VCaP (cell line): Measurements from ENCODE around the gene CACNA1I.

Source experiments
- H3K27ac ChIP-seq: fragments of 450-650 bp; 2 replicates; pipeline ENCODE4 v1.5.1; 2017
- TF ChIP-seq, protein P1 (sequence below): fragments of 450-650 bp; conservative IDR thresholded peaks from 2 replicates; pipeline ENCODE4 v1.5.1; 2017; ENCODE audit warnings: mild to moderate bottlenecking, moderate library complexity

CACNA1I gene

DNA sequence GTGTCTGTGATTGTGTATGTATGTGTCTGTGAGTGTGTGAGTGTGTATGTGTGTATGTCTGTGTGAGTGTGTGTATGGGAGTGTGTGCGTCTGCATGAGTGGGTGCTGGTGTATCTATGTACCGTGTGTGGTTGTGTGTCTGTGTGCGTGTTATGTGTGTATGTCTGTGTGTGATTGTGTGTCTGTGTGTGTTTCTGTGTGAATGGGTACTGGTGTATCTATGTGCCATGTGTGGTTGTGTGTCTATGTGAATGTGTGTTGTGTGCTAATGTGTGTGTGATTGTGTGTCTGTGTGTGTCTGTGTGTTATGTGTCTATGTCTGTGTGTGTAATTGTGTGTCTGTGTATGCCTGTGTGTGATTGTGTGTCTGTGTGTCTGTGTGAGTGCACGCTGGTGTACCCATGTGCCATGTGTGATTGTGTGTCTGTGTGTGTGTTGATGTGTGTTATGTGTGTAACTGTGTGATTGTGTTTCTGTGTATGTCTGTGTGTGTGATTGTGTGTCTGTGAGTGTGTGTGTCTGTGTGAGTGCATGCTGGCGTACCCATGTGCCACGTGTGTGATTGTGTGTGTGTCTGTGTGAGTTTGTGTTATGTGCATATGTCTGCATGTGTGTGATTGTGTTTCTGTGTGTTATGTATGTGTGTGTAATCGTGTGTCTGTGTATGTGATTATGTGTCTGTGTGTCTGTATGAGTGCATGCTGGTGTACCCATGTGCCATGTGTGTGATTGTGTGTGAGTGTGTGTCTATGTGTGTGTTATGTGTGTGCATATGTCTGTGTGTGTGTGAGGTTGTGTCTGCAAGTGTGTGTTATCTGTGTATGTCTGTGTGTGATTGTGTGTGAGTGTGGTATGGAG is 6.8 kb upstream of the CACNA1I start:
- H3K27ac ChIP-seq, result no peak overlapping the region
- TF ChIP-seq, protein P1, sequence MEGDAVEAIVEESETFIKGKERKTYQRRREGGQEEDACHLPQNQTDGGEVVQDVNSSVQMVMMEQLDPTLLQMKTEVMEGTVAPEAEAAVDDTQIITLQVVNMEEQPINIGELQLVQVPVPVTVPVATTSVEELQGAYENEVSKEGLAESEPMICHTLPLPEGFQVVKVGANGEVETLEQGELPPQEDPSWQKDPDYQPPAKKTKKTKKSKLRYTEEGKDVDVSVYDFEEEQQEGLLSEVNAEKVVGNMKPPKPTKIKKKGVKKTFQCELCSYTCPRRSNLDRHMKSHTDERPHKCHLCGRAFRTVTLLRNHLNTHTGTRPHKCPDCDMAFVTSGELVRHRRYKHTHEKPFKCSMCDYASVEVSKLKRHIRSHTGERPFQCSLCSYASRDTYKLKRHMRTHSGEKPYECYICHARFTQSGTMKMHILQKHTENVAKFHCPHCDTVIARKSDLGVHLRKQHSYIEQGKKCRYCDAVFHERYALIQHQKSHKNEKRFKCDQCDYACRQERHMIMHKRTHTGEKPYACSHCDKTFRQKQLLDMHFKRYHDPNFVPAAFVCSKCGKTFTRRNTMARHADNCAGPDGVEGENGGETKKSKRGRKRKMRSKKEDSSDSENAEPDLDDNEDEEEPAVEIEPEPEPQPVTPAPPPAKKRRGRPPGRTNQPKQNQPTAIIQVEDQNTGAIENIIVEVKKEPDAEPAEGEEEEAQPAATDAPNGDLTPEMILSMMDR, result no peak

DNA sequence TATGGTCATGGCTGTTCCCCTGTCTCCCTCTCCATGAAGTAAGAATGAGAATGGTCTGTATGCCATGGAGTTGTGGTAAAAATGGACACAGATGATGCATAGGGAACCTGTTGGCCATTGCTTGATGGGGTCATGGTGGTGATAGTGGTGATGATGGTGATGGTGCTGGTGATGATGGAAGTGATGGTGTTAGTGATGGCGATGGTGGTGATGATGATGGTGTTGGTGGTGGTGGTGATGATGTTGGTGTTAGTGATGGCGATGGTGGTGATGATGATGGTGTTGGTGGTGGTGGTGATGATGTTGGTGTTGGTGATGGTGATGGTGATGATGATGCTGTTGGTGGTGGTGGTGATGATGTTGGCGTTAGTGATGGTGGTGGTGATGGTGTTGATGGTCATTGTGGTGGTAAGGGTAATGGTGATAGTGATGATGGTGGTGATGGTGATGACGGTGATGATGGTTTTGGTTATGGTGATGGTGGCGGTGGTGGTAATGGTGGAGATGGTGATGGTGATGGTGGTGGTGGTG is 5.1 kb upstream of the CACNA1I start:
- TF ChIP-seq, protein P1, result no peak
- no peak overlapping the region for H3K27ac ChIP-seq

DNA sequence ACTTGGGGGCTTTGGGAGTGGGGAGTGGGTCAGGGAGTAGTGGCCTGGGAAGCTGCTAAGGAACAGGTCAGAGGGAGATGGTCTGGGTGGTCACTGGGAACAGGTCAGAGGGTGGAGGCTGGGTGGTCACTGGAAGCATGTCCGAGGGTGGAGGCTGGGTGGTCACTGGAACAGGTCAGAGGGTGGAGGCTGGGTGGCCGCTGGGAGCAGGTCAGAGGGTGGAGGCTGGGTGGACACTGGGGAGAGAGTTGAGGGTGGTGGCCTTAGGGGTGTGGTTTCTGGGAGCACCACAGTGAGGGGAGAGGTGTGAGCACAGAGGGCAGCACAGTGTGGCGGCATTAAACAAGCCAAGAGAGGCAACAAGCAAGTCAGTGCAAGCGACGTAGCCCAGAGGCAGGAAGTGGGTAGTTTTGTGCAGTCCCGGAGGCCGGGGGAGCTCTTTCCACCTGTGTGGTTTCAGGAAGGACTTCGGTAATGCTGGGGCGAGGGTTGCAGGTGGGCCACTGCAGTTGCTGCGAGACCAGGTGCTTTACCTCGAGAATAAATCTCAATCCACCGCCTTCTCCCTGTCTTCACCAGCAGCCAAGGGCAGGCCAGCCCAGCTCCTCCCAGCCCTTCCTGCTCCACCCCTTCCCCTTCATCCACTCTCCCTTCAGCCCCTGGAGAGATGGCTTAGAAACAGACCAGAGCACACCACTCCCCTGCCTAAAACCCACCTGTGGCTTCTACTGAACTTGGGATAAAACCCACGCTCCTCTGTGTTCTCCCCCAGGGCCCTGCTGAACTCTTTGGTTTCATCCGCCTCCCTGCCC is 3.2 kb upstream of the CACNA1I start:
- TF ChIP-seq, protein P1, result no peak
- no peak overlapping the region for H3K27ac ChIP-seq

DNA sequence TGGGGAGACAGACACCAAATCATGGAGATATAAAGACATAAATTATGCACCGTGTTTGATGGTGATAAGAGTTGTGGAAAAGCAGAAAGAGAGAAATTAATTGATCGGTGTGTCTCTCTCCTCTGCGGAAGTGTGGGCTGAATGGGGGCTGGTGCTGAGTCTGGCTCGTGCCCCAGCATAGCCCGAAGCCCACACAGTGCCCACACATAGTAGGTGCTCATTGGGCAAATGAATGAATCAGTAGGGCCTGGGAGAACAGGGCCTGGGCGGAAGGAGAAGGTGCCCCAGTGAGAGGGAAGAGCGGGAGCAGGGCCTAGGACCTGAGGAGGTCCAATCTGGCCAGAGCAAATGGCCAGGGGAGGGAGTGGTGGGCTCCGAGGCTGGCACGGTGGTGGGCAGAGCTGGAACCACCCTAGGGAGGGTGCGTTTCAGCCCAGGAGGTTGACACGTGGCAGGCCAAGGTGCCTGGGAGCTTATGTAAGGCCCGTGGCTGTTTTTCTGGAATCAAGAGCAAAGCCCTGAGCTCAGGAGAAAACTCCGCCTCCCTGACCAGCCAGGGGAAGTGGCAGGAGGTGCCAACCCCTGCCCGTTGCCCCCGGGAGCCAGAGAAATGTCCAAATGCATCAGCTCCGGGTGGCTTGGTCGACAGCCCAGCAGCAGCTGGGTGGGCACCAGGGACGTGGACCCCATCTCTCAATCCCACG is 2.1 kb upstream of the CACNA1I start:
- TF ChIP-seq, protein P1, result no peak
- H3K27ac ChIP-seq, result no peak overlapping the region

DNA sequence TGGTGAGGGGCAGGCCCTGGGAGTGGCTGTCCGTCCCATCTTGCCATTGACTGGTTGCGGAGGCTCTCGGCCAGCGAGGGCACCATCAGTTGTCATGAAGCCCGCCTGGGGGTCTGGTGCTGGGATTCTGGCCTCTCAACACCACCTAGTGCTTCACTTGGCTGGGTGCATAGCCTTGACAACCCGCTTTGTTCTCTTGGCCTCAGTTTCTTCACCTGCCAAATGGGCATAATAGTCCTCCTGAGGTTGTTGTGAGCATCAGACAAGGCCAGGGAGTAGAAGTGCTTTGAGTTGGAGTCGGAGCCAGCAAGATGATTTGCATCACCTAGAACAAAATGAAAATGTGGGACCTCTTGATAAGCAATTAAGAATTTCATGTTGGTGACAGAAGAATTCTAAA is 1.5 kb upstream of the CACNA1I start:
- TF ChIP-seq, protein P1, result no peak
- no peak overlapping the region for H3K27ac ChIP-seq

DNA sequence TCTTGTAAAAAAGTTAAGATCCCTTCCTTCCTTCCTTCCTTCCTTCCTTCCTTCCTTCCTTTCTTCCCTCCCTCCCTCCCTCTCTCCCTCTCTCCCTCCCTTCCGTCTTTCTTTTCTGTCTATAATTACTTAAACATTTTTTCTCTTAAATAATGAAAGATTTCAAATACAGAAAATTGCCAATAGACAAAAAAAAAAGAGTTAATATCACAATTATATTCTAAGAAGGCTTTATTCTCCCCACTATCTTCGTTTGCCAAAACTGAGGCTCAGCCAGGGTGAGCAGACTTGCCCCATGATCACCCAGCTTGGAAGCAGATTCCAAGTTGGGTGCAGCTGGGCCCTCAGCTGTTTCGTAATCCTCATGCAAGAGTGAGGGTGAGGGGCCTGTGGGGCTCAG is 327 bp upstream of the CACNA1I start:
- no peak overlapping the region for H3K27ac ChIP-seq
- TF ChIP-seq, protein P1, result no peak

DNA sequence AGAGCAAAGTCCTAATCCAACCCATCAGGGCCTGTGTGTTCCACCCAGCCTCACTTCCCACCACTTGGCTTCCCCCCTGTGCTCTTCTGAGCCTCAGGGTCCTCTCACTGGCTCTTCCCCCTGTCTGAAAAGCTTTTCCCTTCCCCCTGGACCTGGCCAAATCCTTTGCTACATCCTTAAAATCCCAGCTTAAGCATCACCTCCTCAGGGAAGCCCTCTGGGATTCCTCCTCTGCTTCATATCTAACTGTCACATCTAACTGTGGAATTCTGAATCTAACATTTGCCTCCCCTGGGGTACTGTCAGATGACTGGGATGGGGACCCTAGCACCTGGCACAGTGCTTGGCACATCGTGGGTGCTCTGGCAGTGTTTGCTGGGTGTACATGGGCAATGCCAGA is 985 bp downstream of the CACNA1I start:
- H3K27ac ChIP-seq, result no peak overlapping the region
- TF ChIP-seq, protein P1, result no peak
